HCT116 (cell line): ENCODE results near the gene RNF145. TPM values are rescaled to one million over a fixed set of nuclear protein-coding genes. Genes with fewer than 3 reads are reported as not detected.

Source experiments
- ATAC-seq: fragments of 200-7000 bp; cut with Tn5 transposase; 2 replicates; pipeline ENCODE4 v1.9.1; 2020; ENCODE audit warnings: mild to moderate bottlenecking, moderate library complexity
- BruUV-seq: library from RNA; stranded (reverse); fragments of 400-500 nt; replicated peaks from 2 replicates; lab custom pipeline; 2021; lab: Mats Ljungman, UMichigan
- CTCF ChIA-PET: fragments of 300-600 bp; sonication (Branson Sonifier 250); formaldehyde crosslinking; loops from one replicate; lab custom pipeline; 2021; ENCODE audit warnings: antibody characterized with exemption; lab: Charles Lee
- POLR2A ChIA-PET: fragments of 300-600, 350-600 bp; sonication (Branson Sonifier 250); formaldehyde crosslinking; loops from one replicate; lab custom pipeline; 2021; ENCODE audit warnings: antibody characterized with exemption; lab: Charles Lee
- RAD21 ChIA-PET, 2 experiments: fragments of 300-600 bp; sonication (Branson Sonifier 250); formaldehyde crosslinking; loops; one replicate each; lab custom pipeline; 2023; ENCODE audit warnings: low total read pairs in 2 of 2; ENCODE audit not compliant: uncharacterized antibody in 2 of 2, unreplicated experiment in 2 of 2, low non-redundant PET in 1 of 2; lab: Charles Lee
- DNase-seq: peaks from one replicate; pipeline ENCODE4 v3.0.0-alpha.2; 2010; ENCODE audit warnings: low read depth, low spot score
- H2AFZ ChIP-seq: fragments of 200-600 bp; shearing (Covaris generic), sonication (generic); 2 replicates; pipeline ENCODE4 v1.6.1; 2017; ENCODE audit warnings: low read depth, mixed run types, mixed read lengths, antibody characterized with exemption, low read length; ENCODE audit not compliant: poor library complexity, severe bottlenecking
- H3K27ac ChIP-seq: 2 replicates; pipeline ENCODE4 v1.5.1; 2012; ENCODE audit warnings: low read depth, low read length
- H3K27me3 ChIP-seq: fragments of 200-600 bp; sonication (generic); 2 replicates; pipeline ENCODE4 v1.6.1; 2016; ENCODE audit warnings: mixed run types, low read length, mixed read lengths; ENCODE audit not compliant: insufficient read depth
- H3K36me3 ChIP-seq, 2 experiments: fragments of 200-500 bp in 1 of 2; fragments of 200-600 bp in 1 of 2; sonication (Bioruptor generic) in 1 of 2; sonication (generic) in 1 of 2; 2 replicates each; pipeline versions ENCODE4 v1.5.1 to v1.6.1; 2014 to 2016; ENCODE audit warnings: low read length in 2 of 2, inconsistent platforms in 1 of 2, mixed read lengths in 1 of 2, mixed run types in 1 of 2; ENCODE audit not compliant: insufficient read depth in 2 of 2, control insufficient read depth in 1 of 2
- H3K4me1 ChIP-seq, 2 experiments: fragments of 200-600 bp in 1 of 2; sonication (generic) in 1 of 2; 2 replicates each; pipeline versions ENCODE4 v1.5.1 to v1.6.1; 2012 to 2017; ENCODE audit warnings: low read length in 2 of 2, inconsistent platforms in 1 of 2, mild to moderate bottlenecking in 1 of 2, mixed read lengths in 1 of 2, mixed run types in 1 of 2, moderate library complexity in 1 of 2; ENCODE audit not compliant: insufficient read depth in 2 of 2, control insufficient read depth in 1 of 2
- H3K4me2 ChIP-seq: fragments of 200-600 bp; sonication (generic); 2 replicates; pipeline ENCODE4 v1.6.1; 2017; ENCODE audit warnings: mixed run types, low read length, mixed read lengths
- H3K4me3 ChIP-seq, 2 experiments: fragments of 200-600 bp in 1 of 2; sonication (generic) in 1 of 2; replicated peaks in 1 of 2; 2 replicates each; pipeline ENCODE4 v1.5.1; 2011 to 2016; ENCODE audit warnings: low read length in 2 of 2, control low read depth in 1 of 2, low read depth in 1 of 2, mild to moderate bottlenecking in 1 of 2, mixed read lengths in 1 of 2, mixed run types in 1 of 2
- H3K79me2 ChIP-seq: fragments of 200-600 bp; sonication (generic); 2 replicates; pipeline ENCODE4 v1.6.1; 2017; ENCODE audit warnings: mild to moderate bottlenecking, mixed run types, low read length, moderate library complexity, mixed read lengths; ENCODE audit not compliant: insufficient read depth
- H3K9ac ChIP-seq: fragments of 200-600 bp; sonication (generic); 2 replicates; pipeline ENCODE4 v1.6.1; 2016; ENCODE audit warnings: low read length, mixed read lengths
- H3K9me2 ChIP-seq: fragments of 200-600 bp; sonication (generic), shearing (Covaris generic); 2 replicates; pipeline ENCODE4 v1.6.1; 2017; ENCODE audit warnings: mixed run types, mild to moderate bottlenecking, moderate library complexity; ENCODE audit not compliant: insufficient read depth
- H3K9me3 ChIP-seq, 2 experiments: fragments of 200-500 bp in 1 of 2; fragments of 200-600 bp in 1 of 2; sonication (Bioruptor generic) in 1 of 2; sonication (generic) in 1 of 2; 2 replicates each; pipeline ENCODE4 v1.6.1; 2014 to 2017; ENCODE audit warnings: low read length in 2 of 2, mixed read lengths in 2 of 2, inconsistent platforms in 1 of 2, low read depth in 1 of 2, mild to moderate bottlenecking in 1 of 2, mixed run types in 1 of 2, moderate library complexity in 1 of 2; ENCODE audit not compliant: control insufficient read depth in 1 of 2, insufficient read depth in 1 of 2
- H4K20me1 ChIP-seq: fragments of 200-600 bp; sonication (generic), shearing (Covaris generic); 2 replicates; pipeline ENCODE4 v1.6.1; 2017; ENCODE audit warnings: mixed run types, mild to moderate bottlenecking, moderate library complexity; ENCODE audit not compliant: insufficient read depth
- CBX3 ChIP-seq: IDR thresholded peaks from 2 replicates; pipeline ENCODE4 v1.6.1; 2012; ENCODE audit warnings: low read depth
- ELF1 ChIP-seq: IDR thresholded peaks from 2 replicates; pipeline ENCODE4 v1.6.1; 2012; ENCODE audit warnings: low read depth, borderline replicate concordance
- RAD21 ChIP-seq: IDR thresholded peaks from 2 replicates; pipeline ENCODE4 v1.6.1; 2012; ENCODE audit warnings: low read depth, mild to moderate bottlenecking
- REST ChIP-seq: IDR thresholded peaks from 2 replicates; pipeline ENCODE4 v1.6.1; 2012; ENCODE audit warnings: low read depth
- SRF ChIP-seq: IDR thresholded peaks from 2 replicates; pipeline ENCODE4 v1.6.1; 2012; ENCODE audit warnings: low read depth
- YY1 ChIP-seq: IDR thresholded peaks from 2 replicates; pipeline ENCODE4 v1.6.1; 2011; ENCODE audit warnings: low read length, low read depth, moderate library complexity, mild to moderate bottlenecking; ENCODE audit not compliant: insufficient replicate concordance; ENCODE audit errors: extremely low read depth
- ZBTB33 ChIP-seq: IDR thresholded peaks from 2 replicates; pipeline ENCODE4 v1.6.1; 2011; ENCODE audit warnings: mild to moderate bottlenecking, low read length, moderate library complexity; ENCODE audit not compliant: insufficient replicate concordance; ENCODE audit errors: extremely low read depth
- intact Hi-C: fragments of 100-400 bp; cut with micrococcal nuclease; formaldehyde crosslinking; loops from 2 replicates; pipeline ENCODE4 v1.10.0; 2022
- total RNA-seq: library from RNA; stranded (reverse); gene quantifications from one replicate; pipeline ENCODE4 v1.2.1, GENCODE V29; 2021; ENCODE audit not compliant: unreplicated experiment

Gene RNF145
- total RNA-seq, 1 experiment from 2014 or later, result 60.6 TPM

GRCh38 chr5:159223469-159223868, 14.1 kb upstream of the RNF145 start:
- no peak for TF ChIP-seq RAD21
- no peak for TF ChIP-seq YY1
- TF ChIP-seq ZBTB33, result no peak
- no peak for TF ChIP-seq SRF
- no peak for TF ChIP-seq REST
- no peak for TF ChIP-seq CBX3
- TF ChIP-seq ELF1, result no peak
- Histone ChIP-seq H3K79me2 (no peaks in the 10 kb centered on the region), H3K4me1 (peaks cover 0 to 8% of the 10 kb centered on the region in 2 experiments; a peak in 2 of 4 replicates), H4K20me1 (no peaks in the 10 kb centered on the region), H3K36me3 (no peaks in the 10 kb centered on the region), H3K27me3 (no peaks in the 10 kb centered on the region), H3K9me2 (no peaks in the 10 kb centered on the region), H3K9me3 (no peaks in the 10 kb centered on the region), H3K4me2 (no peak overlapping the region), H3K4me3 (no peak overlapping the region), H2AFZ (no peak overlapping the region), H3K27ac (no peak overlapping the region), H3K9ac (no peak overlapping the region)
- CTCF ChIA-PET, result no interaction called here
- ATAC-seq (no peak), DNase-seq (no peak)
- POLR2A ChIA-PET, result no interaction called here
- intact Hi-C loops, result no loop called here
- RAD21 ChIA-PET, result no interaction called here
- no TSS peak for BruUV-seq
